CD4-positive, alpha-beta T cell treated with Interleukin-6 for 4 hours (primary cell): ENCODE data around the gene CASP6.

Source experiments
- DNase-seq: peaks from one replicate; pipeline ENCODE4 v3.0.0-alpha.2; 2020; ENCODE audit warnings: mixed read lengths

CASP6 gene

DNA sequence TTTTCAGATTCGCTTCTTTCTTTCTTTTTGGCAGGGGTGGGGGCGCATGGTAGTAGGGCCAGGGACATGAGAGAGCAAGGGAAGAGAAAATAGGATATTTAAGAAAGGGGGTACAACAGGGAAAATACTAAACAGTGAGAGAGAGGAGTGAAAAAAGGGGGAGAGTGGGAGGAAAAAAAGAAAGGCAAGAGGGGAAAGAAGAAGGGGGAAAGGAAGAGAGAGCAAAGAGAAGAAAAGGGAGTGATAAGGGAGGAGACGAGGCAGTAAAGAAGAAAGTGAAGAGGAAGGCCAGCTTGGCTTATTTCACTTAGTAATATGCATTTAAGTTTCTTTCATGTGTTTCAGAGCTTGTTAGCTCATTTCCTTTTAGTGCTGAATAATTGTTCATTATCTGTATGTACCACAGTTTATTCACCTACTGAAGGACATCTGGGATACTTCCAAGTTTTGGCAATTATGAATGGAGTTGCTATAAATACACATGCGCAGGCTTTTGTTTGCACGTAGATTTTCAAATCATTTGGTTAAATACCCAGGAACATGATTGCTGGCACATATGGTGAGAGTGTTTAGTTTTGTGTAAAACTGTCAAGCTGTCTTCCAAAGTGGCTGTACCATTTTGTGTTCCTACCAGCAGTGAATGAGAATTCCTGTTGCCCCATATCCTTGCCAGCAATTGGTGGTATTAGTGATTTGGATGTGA, 37.3 kb downstream of the CASP6 start:
- no peak for DNase-seq

DNA sequence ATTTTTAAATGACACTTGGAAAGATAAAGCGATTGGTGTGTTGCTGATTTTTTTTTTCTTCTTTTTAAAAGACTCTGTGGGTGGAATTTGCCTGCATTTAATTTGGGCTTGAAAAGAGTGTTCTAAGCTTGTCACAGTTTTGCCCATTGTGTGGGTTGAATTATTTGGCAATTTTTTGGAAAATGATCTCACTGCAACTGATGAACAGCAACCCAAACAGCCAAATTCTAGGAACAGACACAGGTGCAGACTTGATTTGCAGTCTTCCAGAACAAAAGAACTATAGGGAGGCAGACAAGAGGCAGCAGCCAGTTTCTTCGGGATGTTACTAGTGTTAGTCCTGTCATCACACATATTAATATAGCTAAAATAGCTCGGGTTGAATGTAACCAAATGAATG, 40.5 kb downstream of the CASP6 start:
- no peak for DNase-seq

DNA sequence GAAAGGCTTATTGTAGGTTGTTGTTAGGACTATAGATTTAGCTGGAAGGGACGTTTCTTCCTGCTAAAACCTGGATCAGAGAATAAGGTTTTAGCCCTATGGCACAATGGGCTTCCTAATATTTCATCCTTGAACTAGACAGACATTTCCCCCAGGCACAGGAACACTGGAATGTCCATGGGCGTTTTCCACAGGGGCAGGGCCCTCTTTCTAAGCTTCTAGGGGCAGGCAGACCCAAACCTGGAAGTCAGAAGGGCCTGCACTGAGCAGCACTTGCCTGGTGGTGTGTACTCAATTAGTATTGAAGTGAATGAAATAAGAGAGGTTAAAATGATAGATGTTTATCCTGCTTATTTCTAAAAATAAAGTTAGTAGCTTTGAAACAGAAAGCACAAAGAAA, 41.1 kb downstream of the CASP6 start:
- no peak for DNase-seq

DNA sequence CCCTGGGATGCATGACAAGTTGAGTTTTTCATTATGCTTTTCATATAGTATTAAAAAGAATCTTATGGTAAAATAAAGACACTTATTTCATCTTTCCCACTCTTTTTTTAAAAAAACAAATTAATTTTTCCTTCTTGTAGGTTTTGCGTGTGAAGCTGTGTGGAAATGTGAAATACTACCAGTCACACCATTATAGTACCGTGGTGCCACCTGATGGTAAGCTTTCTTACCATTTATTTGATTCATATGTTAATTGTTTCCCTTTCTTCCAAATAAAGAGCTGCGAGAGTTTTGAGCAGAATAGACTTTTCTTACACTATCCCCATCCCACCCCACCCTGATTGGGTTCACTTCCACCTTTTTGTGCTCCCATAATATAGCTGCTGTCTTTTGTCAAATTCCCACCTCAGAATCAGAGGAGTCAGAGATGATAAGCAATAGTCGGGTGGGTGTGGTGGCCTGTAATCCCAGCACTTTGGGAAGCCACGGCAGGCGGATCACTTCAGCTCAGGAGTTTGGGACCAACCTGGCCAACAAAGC, 44.3 kb downstream of the CASP6 start:
- DNase-seq, result peak; percentile 51

DNA sequence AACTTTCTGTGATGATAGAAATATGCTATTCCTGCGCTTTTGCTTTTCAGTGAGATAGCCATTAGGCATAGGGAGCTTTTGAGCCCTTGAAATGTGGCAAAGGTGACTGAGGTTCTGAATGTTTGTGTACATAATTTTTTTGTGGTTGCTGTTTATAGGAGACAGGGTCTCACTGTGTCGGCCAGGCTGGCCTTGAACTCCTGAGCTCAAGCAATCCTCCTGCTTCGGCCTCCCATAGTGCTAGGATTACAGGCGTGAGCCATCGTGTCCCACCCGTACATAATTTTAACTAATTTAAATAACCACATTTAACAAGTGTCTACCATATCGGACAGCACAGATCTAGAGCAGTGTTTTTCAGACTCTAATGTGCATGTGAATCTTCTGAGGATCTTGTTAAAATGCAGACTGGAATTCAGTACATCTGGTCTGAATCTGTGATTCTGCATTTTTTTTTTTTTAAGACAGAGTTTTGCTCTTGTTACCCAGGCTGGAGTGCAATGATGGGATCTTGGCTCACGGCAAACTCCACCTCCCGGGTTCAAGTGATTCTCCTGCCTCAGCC, 45.3 kb downstream of the CASP6 start:
- DNase-seq, result no peak

DNA sequence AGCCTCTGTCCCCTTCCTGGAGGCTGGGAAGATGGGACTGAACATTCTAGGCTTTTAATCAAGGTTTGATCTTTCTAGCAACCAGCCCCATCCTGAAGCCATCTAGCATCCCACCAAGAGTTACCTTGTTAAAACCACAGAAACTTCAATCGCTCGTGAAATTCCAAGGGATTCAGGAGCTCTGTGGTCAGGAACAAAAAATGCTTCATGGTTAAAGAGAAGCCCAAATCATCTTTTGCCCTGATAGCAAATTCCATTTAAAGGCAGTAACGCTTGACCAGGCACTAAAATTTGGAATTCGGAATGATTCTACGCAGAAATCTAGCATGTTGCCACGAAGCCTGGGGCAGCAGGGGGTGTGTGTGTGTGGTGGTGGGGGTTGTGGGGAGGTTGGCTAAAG, 47.8 kb downstream of the CASP6 start:
- no peak for DNase-seq

DNA sequence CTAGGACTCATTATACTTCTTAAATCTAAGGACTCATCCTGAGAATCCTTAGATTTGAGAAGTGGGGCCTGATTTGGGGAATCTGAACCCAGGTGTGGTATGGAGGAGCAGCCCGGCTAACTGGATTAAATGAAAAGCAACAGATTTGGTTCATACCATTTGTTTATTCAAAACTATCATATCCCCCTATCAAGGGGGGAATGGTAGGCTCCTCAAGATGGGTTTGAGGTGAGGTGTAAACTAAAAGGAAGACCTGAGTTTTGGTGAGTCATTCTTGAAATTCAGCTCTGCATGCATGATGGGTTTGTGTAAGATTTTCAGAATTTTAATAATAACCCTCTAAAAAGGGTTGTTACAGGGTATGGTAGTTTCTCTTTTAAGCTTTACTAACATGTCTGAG, 53.4 kb downstream of the CASP6 start:
- DNase-seq, result peak; percentile 47

DNA sequence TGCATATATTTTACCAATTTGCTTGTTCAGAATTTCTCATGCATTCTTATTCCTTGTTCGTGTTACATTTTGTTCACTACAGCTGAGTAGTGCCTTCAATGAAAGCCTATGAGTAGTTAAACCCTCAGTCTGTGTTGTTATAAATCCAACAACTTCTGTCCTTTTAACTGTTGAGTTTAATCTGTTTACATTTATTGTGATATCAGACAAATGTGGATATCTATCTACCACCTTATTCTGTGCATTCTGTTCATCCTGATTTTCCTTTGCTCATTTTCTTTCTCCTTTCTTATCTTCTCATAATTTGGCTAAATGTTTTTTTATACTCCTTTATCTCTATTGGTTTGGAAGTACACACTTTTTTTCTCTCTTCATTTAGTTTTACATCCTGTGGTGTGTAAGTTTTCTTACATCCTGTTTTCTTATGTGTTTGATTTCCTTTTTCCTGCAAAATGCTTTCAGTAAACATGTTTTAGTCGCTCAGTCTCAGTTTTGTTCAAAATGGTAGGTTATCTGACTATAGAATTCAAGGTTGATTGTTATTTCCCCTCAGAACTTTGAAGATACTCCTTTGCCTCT, 54.2 kb downstream of the CASP6 start:
- no peak for DNase-seq

DNA sequence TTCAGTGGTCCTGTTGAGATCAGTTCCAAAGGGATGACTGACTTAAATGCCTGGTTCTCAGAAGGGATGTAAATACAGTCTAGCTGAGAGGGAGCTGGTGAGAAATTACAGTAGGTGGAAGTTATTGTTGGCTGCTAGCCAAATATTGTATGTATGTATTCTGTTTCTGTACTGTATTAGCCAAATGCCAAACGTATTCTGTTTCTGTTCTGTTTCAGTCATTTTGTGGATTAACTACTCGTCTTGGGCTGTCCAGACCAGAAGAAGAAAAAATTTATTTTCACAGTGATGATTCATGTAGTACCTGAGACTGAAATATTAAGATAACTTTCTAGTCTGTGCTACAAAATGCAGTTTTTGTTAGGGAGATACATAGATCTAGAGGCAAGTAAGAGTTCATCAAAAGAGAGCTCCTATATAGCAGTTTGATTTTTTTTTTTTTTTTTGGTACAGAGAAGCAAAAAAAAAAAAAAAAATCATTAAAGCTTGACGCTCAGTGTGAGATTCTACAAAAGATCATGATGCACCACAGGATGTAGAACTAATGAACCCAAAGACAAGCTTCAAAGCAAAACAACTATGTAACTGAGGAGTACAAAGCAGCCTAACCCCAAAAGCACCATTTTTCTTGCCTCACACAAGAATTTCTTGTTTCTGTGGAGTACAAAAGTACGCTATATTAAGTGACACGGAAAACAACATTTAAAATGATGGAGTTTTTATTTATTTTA, 54.8 kb downstream of the CASP6 start:
- peak; percentile 30 for DNase-seq

DNA sequence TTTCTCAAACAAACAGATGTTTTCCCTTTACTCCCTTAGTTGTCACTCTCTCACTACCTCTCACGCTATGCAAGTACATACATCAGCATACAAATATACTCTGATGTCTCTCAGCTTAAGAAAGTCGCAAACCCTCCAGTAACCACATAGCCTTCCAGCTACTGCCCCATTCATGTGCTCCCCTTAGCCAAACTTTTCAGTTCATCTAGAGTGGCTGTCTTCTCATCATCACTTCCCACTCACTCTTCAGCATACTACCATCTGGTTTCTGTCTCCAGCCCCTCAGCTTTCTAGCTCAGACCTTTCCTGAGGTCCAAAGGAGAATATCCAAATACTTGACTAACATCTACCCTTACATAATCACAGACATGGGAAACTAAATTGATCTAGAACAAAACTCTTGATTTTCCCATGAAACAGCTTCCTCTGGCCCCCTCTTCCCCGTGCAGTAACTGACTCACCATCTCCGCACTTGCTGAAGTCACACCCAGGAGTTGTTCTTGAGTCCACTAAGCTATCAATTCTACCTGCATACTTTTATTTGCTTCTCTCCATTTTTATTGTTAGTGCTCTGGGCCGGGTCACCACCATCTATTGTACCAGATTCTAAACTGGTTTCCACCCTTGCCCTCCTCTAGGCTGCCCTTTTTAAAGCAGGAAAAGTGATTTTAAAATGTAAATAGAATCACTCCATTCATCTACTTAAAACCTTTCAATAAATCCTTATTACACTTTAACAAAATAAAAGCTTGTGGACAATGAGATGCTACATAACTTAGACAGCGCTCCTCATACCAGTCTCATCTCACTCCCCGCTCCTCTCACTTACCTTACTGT, 57.2 kb downstream of the CASP6 start:
- DNase-seq, result peak; percentile 32

DNA sequence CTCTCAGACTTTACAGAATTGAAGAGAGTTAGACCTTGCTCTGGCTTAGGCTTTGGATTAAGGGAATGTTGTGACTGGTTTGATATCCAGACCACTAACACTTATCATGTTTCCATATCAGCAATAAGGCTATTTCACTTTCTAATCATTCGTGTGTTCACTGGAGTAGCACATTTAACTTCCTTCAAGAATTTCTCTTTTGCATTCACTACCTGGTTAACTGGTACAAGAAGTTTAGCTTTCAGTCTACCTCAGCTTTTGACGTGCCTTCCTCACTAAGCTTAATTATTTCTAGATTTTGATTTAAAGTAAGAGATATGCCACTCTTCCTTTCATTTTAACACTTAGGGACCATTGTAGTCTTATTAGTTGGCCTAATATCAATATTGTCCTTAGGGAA, 62.6 kb downstream of the CASP6 start:
- DNase-seq, result no peak
